Fibroblast of the aortic adventitia (primary cell): ENCODE measurements around the gene UGT1A1. TPM values are rescaled to one million over a fixed set of nuclear protein-coding genes. Genes with fewer than 3 reads are reported as not detected.
A peak's percentile ranks its signal among the peaks of the same experiment; 100 is the strongest.

Experiments used
- DNase-seq: peaks from one replicate; pipeline ENCODE4 v3.0.0-alpha.2; 2010; ENCODE audit warnings: low read depth
- H3K4me3 ChIP-seq: 2 replicates; pipeline ENCODE4 v1.5.1; 2011; ENCODE audit warnings: low read depth, mild to moderate bottlenecking, control low read depth, low read length, moderate library complexity
- total RNA-seq: library from RNA; depleted of rRNA; stranded (reverse); fragments of >200 nt; gene quantifications from 2 replicates; pipeline ENCODE4 v1.2.3, GENCODE V29; 2012; ENCODE audit warnings: low replicate concordance
- TF ChIP-seq, protein P1 (sequence below): IDR thresholded peaks from 2 replicates; pipeline ENCODE4 v1.5.1; 2011; ENCODE audit warnings: mild to moderate bottlenecking, low read length, control low read depth, inconsistent platforms; ENCODE audit not compliant: insufficient read depth

Gene UGT1A1
- total RNA-seq, 1 donor, result not detected

DNA sequence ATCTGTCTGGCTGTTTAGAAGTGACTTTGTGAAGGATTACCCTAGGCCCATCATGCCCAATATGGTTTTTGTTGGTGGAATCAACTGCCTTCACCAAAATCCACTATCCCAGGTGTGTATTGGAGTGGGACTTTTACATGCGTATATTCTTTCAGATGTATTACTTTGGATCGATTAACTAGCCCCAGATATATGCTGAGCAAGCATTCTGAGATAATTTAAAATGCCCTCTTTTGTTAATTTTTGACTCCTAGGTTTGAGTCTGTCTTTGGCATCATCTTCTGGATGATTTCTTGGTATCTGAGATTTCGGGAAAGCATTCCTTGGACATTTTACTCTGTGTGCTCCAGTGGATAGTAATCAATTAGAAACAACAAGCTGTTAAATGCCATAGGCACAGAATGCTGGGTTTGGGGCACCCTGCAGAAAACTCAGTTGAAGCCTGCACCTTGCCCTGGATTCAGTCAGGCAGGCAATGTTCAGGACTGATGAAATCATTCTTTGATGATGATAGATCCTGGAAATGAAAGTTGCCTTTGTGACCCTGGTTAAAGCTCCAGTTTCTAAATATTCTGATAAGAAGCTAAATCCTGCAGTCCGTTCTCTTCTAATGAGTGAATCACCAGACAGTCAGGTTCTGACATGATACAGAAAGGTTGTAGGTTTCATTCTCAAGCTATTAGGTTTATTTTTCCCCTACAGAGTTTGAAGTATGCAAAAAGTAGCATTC is 1.1 kb downstream of the UGT1A1 start:
- TF ChIP-seq, protein P1, sequence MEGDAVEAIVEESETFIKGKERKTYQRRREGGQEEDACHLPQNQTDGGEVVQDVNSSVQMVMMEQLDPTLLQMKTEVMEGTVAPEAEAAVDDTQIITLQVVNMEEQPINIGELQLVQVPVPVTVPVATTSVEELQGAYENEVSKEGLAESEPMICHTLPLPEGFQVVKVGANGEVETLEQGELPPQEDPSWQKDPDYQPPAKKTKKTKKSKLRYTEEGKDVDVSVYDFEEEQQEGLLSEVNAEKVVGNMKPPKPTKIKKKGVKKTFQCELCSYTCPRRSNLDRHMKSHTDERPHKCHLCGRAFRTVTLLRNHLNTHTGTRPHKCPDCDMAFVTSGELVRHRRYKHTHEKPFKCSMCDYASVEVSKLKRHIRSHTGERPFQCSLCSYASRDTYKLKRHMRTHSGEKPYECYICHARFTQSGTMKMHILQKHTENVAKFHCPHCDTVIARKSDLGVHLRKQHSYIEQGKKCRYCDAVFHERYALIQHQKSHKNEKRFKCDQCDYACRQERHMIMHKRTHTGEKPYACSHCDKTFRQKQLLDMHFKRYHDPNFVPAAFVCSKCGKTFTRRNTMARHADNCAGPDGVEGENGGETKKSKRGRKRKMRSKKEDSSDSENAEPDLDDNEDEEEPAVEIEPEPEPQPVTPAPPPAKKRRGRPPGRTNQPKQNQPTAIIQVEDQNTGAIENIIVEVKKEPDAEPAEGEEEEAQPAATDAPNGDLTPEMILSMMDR, result no peak
- DNase-seq, result peak; percentile 51
- H3K4me3 ChIP-seq, result no peak overlapping the region

DNA sequence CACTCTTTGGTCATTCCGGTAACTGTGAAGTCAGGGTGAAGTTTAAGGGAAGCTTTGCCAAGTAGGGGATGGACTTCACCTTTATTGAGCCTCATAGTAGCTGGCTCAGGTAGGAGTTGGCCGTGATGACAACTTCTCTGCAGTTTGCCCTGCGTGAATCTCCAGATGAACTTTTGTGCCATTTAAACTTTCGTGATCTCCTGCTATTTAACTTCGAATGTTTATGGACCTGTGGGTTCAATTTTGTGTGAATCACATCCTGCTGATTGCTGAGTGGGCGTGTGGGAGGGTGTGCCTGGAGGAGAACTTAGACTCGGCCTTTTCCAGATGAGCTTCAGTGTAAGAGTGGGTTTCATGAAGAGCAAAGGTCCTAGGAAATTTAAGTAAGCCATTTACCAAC is 4.2 kb downstream of the UGT1A1 start:
- DNase-seq, result peak; percentile 74
- TF ChIP-seq, protein P1, result no peak
- H3K4me3 ChIP-seq, result no peak overlapping the region

DNA sequence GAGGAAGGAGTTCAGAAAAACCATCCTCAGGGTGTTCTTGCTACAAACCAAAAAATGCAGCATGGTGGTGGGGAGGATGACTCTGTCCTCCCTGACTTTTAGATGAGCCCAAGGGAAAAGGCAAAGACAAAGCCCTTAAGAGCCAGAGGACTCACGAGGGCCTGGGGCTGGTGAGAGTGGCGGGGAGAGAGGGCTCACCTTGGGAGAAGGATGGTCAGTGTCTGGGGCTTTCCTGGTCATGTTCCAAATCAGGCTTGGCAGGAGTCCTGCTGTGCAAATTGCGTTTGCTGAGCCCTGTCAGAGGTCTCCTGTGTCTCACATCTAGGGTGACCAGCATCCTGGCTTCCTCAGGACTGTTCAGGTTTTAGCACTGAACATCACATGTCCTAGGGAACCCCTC is 4.7 kb downstream of the UGT1A1 start:
- TF ChIP-seq, protein P1, result no peak
- no peak for DNase-seq
- H3K4me3 ChIP-seq, result no peak overlapping the region

DNA sequence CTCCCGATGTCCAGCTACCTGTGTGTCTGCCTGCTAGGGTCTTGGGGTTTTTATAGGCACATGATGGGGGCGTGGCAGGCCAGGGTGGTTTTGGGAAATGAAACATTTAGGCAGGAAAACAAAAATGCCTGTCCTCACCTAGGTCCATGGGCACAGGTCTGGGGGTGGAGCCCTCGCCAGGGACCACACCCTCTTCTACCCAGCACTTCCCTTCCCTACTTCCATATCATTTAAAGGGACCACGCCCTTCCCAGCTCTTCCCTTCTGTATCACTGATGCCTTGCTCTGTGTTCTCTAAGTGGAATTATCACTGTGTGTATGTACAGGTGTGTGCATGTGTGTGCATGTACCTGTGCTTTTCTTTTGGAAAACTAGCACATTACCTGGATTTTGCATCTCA is 6.3 kb downstream of the UGT1A1 start:
- TF ChIP-seq, protein P1, result no peak
- H3K4me3 ChIP-seq, result no peak overlapping the region
- DNase-seq, result no peak

DNA sequence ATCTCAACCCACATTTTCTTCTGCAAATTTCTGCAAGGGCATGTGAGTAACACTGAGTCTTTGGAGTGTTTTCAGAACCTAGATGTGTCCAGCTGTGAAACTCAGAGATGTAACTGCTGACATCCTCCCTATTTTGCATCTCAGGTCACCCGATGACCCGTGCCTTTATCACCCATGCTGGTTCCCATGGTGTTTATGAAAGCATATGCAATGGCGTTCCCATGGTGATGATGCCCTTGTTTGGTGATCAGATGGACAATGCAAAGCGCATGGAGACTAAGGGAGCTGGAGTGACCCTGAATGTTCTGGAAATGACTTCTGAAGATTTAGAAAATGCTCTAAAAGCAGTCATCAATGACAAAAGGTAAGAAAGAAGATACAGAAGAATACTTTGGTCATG is 8.0 kb downstream of the UGT1A1 start:
- TF ChIP-seq, protein P1, result no peak
- DNase-seq, result no peak
- no peak overlapping the region for H3K4me3 ChIP-seq

DNA sequence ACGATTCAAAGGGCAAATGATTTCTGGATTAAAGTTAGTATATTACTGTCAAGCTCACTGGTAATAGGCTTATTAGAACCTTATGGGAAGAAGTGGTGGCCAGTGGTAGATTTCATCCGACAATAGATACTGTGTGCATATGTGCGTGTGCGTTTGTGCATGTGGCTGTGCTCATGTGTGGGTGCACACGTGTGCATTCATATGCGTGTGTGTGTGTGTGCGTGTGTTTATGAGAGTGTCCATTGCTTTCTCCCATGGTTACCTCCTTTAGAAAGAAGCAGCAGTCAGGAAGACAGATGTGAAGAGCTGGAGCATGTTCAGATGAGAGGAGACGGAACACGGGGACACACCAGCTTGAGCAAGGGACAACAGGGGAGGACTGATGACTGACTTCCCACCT is 9.2 kb downstream of the UGT1A1 start:
- TF ChIP-seq, protein P1, result no peak
- DNase-seq, result no peak
- no peak overlapping the region for H3K4me3 ChIP-seq

DNA sequence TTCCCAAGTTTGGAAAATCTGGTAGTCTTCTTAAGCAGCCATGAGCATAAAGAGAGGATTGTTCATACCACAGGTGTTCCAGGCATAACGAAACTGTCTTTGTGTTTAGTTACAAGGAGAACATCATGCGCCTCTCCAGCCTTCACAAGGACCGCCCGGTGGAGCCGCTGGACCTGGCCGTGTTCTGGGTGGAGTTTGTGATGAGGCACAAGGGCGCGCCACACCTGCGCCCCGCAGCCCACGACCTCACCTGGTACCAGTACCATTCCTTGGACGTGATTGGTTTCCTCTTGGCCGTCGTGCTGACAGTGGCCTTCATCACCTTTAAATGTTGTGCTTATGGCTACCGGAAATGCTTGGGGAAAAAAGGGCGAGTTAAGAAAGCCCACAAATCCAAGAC is 12.1 kb downstream of the UGT1A1 start:
- TF ChIP-seq, protein P1, result no peak
- no peak for DNase-seq
- H3K4me3 ChIP-seq, result no peak overlapping the region
